ENCODE results near the gene MAP3K8.
"Not testable (repeated sequence)": the region's sequence is repeated elsewhere in the genome, so short reads cannot be mapped to it uniquely, and the experiment has no call there.

DNA sequence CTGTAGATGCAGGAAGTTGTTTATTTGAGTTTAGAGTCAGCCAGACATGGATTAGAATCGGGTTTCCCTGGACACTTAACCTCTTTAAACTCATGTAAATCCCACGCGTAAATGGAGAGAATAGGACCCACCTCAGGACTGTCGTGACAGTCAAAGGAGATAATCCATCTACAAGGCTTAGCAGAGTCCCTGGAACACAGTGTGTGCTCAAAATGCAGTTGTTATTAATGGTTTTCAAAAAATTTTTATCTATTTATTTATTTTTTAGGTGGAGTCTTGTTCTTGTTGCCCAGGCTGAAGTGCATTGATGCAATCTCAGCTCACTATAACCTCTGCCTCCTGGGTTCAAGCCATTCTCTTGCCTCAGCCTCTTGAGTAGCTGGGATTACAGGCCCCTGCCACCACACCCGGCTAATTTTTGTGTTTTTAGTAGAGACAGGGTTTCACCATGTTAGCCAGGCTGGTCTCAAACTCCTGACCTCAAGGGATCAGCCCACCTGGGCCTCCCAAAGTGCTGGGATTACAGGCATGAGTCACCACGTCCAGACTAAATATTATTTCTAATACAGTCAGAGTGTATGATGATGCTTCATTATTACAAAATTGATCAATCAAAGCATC lies 10.2 kb upstream of the MAP3K8 start:
- not testable (repeated sequence) for TF ChIP-seq EP300 (IDR thresholded peaks at IDR 0.05); POLR2A (IDR thresholded peaks at IDR 0.05; ENCODE audit: low read depth)
- TF ChIP-seq, protein P1, sequence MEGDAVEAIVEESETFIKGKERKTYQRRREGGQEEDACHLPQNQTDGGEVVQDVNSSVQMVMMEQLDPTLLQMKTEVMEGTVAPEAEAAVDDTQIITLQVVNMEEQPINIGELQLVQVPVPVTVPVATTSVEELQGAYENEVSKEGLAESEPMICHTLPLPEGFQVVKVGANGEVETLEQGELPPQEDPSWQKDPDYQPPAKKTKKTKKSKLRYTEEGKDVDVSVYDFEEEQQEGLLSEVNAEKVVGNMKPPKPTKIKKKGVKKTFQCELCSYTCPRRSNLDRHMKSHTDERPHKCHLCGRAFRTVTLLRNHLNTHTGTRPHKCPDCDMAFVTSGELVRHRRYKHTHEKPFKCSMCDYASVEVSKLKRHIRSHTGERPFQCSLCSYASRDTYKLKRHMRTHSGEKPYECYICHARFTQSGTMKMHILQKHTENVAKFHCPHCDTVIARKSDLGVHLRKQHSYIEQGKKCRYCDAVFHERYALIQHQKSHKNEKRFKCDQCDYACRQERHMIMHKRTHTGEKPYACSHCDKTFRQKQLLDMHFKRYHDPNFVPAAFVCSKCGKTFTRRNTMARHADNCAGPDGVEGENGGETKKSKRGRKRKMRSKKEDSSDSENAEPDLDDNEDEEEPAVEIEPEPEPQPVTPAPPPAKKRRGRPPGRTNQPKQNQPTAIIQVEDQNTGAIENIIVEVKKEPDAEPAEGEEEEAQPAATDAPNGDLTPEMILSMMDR (IDR thresholded peaks at IDR 0.05) = not testable (repeated sequence)
- TF ChIP-seq POLR2AphosphoS5 (IDR thresholded peaks at IDR 0.05) = peak in 1 of 2 donors; percentile 6

All from esophagus muscularis mucosa (tissue), 4 donors.